Endodermal cell (in vitro differentiated cells): Measurements from ENCODE around the gene NUP214. TPM values are rescaled to one million over a fixed set of nuclear protein-coding genes. Genes with fewer than 3 reads are reported as not detected.

Experiments used
- DNase-seq: peaks from one replicate; pipeline ENCODE4 v3.0.0-alpha.2; 2017
- H3K27ac ChIP-seq: 2 replicates; pipeline ENCODE4 v1.5.1; 2013; ENCODE audit warnings: mild to moderate bottlenecking, low read depth, low read length, moderate library complexity
- H3K27me3 ChIP-seq: 2 replicates; pipeline ENCODE4 v1.6.1; 2013; ENCODE audit warnings: mild to moderate bottlenecking, low read length, moderate library complexity; ENCODE audit not compliant: insufficient read depth, control insufficient read depth, poor library complexity, severe bottlenecking
- H3K36me3 ChIP-seq: 2 replicates; pipeline ENCODE4 v1.7.0; 2013; ENCODE audit warnings: mild to moderate bottlenecking, low read length, moderate library complexity; ENCODE audit not compliant: control insufficient read depth, insufficient read depth
- H3K4me1 ChIP-seq: one replicate; pipeline ENCODE4 v1.7.0; 2013; ENCODE audit warnings: low read length; ENCODE audit not compliant: control insufficient read depth, insufficient read depth
- H3K4me3 ChIP-seq: 2 replicates; pipeline ENCODE4 v1.5.1; 2013; ENCODE audit warnings: mild to moderate bottlenecking, low read length, moderate library complexity
- H3K9ac ChIP-seq: 2 replicates; pipeline ENCODE4 v1.6.1; 2013; ENCODE audit warnings: mild to moderate bottlenecking, low read length, moderate library complexity; ENCODE audit not compliant: poor library complexity, severe bottlenecking; ENCODE audit errors: extremely low read depth
- H3K9me3 ChIP-seq: 2 replicates; pipeline ENCODE4 v1.6.1; 2013; ENCODE audit warnings: mild to moderate bottlenecking, low read length, moderate library complexity; ENCODE audit not compliant: control insufficient read depth
- H3K27ac Mint-ChIP-seq: 2 replicates; pipeline ENCODE4 v1.8.0; 2020; ENCODE audit warnings: mixed read lengths
- H3K27me3 Mint-ChIP-seq: 2 replicates; pipeline ENCODE4 v1.8.0; 2021; ENCODE audit warnings: mild to moderate bottlenecking, mixed read lengths; ENCODE audit not compliant: insufficient read depth
- H3K36me3 Mint-ChIP-seq: 2 replicates; pipeline ENCODE4 v1.8.0; 2020; ENCODE audit warnings: low read depth, mixed read lengths
- H3K4me1 Mint-ChIP-seq: 2 replicates; pipeline ENCODE4 v1.8.0; 2020; ENCODE audit warnings: mixed read lengths
- H3K4me3 Mint-ChIP-seq: 2 replicates; pipeline ENCODE4 v1.8.0; 2020; ENCODE audit warnings: mild to moderate bottlenecking, moderate library complexity, mixed read lengths
- H3K9me3 Mint-ChIP-seq: 2 replicates; pipeline ENCODE4 v1.8.0; 2020; ENCODE audit warnings: mild to moderate bottlenecking, mixed read lengths
- WGBS, 2 experiments: methylation state at CpG; one replicate each; pipeline versions ENCODE4 v1.1.5 to v1.1.7; 2013; ENCODE audit warnings: missing lambda C conversion rate in 2 of 2, mixed read lengths in 1 of 2; ENCODE audit not compliant: insufficient coverage in 1 of 2, insufficient read length in 1 of 2; 5-methylcytosine and 5-hydroxymethylcytosine counted together
- total RNA-seq, 2 donors: library from RNA; stranded (reverse); fragmentation: NEBNext Ultra II Directional in 1 of 2; extraction: Animal tissue kit (Norgen Biotek cat#: 25700) in 1 of 2; gene quantifications; 2 replicates in 1 of 2; 3 replicates in 1 of 2; pipeline ENCODE4 v1.2.1, GENCODE V29; 2021
- TF ChIP-seq, protein P1 (sequence below): fragments of 200-600 bp; sonication (generic); conservative IDR thresholded peaks from 2 replicates; pipeline ENCODE4 v1.5.0; 2021; ENCODE audit warnings: antibody characterized with exemption, mild to moderate bottlenecking

The NUP214 gene
- total RNA-seq, 2 donors from 2014 or later = 56.7 to 59.9 TPM

DNA sequence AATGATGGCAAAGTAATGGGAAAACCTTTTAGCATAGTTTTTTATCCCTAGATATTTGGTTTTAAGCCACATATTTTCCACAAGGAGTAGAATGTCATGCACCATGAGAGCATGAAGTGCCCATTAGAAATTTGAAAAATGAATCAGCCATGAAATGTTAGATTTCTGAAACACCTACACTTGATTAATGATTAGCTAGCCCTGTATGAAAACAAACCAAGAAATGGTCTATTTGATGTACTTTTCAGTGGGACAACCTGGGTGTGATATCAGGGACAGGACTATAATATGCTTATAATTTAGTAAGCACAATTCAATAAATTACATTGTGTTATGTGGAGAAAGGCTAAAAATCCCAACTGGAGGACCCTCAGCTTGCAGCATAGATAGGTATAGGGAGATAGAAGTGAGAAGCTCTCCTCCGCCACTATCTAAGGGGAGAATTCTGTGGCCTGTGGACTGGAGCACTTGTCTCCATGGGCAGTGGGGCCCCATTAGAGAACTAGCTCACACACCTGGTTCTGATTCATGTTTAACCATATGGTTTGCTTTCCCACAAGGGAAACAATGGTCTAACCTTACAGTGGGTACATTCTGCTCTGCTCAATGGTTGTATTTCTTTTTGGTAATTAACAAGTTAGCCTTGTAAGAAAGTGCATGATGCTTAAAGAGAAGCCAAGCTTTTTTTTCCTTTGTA, 35.2 kb downstream of the NUP214 start:
- H3K4me3 Mint-ChIP-seq = no peak overlapping the region

DNA sequence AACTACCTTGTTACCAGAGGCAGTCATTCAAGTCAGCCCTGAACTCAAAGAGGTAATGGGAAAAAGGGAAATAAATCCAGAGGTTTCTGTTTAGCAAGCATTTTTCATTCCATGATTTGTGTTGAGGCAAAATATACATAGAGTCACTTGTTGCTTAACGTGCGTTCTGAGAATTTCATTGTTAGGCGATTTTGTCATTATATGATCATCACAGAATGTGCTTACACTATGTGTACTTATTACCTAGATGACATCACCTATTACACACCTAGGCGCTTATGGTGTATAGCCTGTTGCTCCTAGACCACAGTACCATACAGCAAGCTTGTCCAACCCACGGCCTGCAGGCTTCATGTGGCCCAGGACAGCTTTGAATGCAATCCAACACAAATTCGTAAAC, 36.2 kb downstream of the NUP214 start:
- Histone ChIP-seq H3K27me3 (no peaks in the 10 kb centered on the region), H3K36me3 (peaks cover 66% of the 10 kb centered on the region), H3K9ac (no peak overlapping the region), H3K27ac (no peak overlapping the region), H3K9me3 (no peaks in the 10 kb centered on the region), H3K4me1 (no peaks in the 10 kb centered on the region), H3K4me3 (no peak overlapping the region)
- Mint-ChIP-seq H3K4me3 (no peak overlapping the region), H3K27me3 (no peaks in the 10 kb centered on the region), H3K36me3 (peaks cover 61% of the 10 kb centered on the region), H3K4me1 (peaks cover 18% of the 10 kb centered on the region), H3K9me3 (no peaks in the 10 kb centered on the region), H3K27ac (peak overlapping the region; percentile 83)
- no peak for DNase-seq
- TF ChIP-seq, protein P1, sequence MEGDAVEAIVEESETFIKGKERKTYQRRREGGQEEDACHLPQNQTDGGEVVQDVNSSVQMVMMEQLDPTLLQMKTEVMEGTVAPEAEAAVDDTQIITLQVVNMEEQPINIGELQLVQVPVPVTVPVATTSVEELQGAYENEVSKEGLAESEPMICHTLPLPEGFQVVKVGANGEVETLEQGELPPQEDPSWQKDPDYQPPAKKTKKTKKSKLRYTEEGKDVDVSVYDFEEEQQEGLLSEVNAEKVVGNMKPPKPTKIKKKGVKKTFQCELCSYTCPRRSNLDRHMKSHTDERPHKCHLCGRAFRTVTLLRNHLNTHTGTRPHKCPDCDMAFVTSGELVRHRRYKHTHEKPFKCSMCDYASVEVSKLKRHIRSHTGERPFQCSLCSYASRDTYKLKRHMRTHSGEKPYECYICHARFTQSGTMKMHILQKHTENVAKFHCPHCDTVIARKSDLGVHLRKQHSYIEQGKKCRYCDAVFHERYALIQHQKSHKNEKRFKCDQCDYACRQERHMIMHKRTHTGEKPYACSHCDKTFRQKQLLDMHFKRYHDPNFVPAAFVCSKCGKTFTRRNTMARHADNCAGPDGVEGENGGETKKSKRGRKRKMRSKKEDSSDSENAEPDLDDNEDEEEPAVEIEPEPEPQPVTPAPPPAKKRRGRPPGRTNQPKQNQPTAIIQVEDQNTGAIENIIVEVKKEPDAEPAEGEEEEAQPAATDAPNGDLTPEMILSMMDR = no peak
- WGBS, 2 experiments = 92 to 97% methylated on average over 4 to 6 of the region's 6 CpGs

More for the DNA sequence above, 35.2 kb downstream of the NUP214 start:
- no peaks in the 10 kb centered on the region for H3K4me1 ChIP-seq
- 93% methylated on average over 1 of the region's 1 CpG; no CpG with 5 or more reads in 1 of the 2 experiments for WGBS, 2 experiments
- H3K4me3 ChIP-seq = no peak overlapping the region
- H3K9me3 ChIP-seq = no peaks in the 10 kb centered on the region
- H3K9me3 Mint-ChIP-seq = no peaks in the 10 kb centered on the region
- DNase-seq = no peak
- peak overlapping the region; percentile 35 for H3K27ac Mint-ChIP-seq
- no peaks in the 10 kb centered on the region for H3K27me3 ChIP-seq
- peaks cover 18% of the 10 kb centered on the region for H3K4me1 Mint-ChIP-seq
- no peak overlapping the region for H3K27ac ChIP-seq
- no peaks in the 10 kb centered on the region for H3K27me3 Mint-ChIP-seq
- peaks cover 62% of the 10 kb centered on the region for H3K36me3 Mint-ChIP-seq
- TF ChIP-seq, protein P1 = no peak
- no peak overlapping the region for H3K9ac ChIP-seq
- H3K36me3 ChIP-seq = peaks cover 58% of the 10 kb centered on the region

DNA sequence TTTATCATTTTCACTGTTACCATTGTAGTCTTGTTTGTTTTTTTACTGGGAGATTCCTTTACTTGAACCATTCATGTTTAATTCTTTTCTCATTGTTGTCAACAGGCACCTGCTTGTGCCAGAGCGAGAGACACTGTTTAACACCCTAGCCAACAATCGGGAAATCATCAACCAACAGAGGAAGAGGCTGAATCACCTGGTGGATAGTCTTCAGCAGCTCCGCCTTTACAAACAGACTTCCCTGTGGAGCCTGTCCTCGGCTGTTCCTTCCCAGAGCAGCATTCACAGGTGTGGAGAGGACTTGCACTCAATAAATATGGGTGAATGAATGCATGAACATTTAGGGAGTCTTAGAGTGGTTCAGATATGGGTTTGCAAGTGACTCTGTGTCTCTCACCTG, 37.5 kb downstream of the NUP214 start:
- Histone ChIP-seq H3K4me3 (no peak overlapping the region), H3K9me3 (no peaks in the 10 kb centered on the region), H3K27me3 (no peaks in the 10 kb centered on the region), H3K9ac (no peak overlapping the region), H3K27ac (no peak overlapping the region), H3K4me1 (no peaks in the 10 kb centered on the region), H3K36me3 (peaks cover 69% of the 10 kb centered on the region)
- no peaks in the 10 kb centered on the region for H3K9me3 Mint-ChIP-seq
- H3K4me1 Mint-ChIP-seq = peaks cover 18% of the 10 kb centered on the region
- TF ChIP-seq, protein P1 = no peak
- 80% methylated on average over 3 to 4 of the region's 4 CpGs for WGBS, 2 experiments
- peaks cover 59% of the 10 kb centered on the region for H3K36me3 Mint-ChIP-seq
- no peaks in the 10 kb centered on the region for H3K27me3 Mint-ChIP-seq
- peak overlapping the region; percentile 83 for H3K27ac Mint-ChIP-seq
- DNase-seq = peak; percentile 67
- peak overlapping the region; percentile 0 for H3K4me3 Mint-ChIP-seq
